Measurements from ENCODE around the gene LAMA2. TPM values are rescaled to one million over a fixed set of nuclear protein-coding genes. Genes with fewer than 3 reads are reported as not detected.

Gene LAMA2
- total RNA-seq, 2 donors from 2014 or later: 0.28 to 0.40 TPM

- Mint-ChIP-seq H3K36me3 (ENCODE audit: low read depth) (no peaks in the 10 kb centered on the region), H3K9me3 (no peaks in the 10 kb centered on the region), H3K4me1 (no peaks in the 10 kb centered on the region), H3K4me3 (no peak overlapping the region), H3K27me3 (peaks cover 5% of the 10 kb centered on the region), H3K27ac (no peak overlapping the region)
- ATAC-seq (replicated peaks): no peak
These were observed 309.6 kb downstream of the LAMA2 start for GRCh38 chr6:129192458-129192989.

- Mint-ChIP-seq H3K27me3 (peaks cover 5% of the 10 kb centered on the region), H3K4me1 (no peaks in the 10 kb centered on the region), H3K9me3 (no peaks in the 10 kb centered on the region), H3K27ac (no peak overlapping the region), H3K4me3 (no peak overlapping the region), H3K36me3 (ENCODE audit: low read depth) (no peaks in the 10 kb centered on the region)
- no peak for ATAC-seq (replicated peaks)
These were observed 311.5 kb downstream of the LAMA2 start for GRCh38 chr6:129194306-129194941.

- H3K27me3 Mint-ChIP-seq: no peaks in the 10 kb centered on the region
- H3K27ac Mint-ChIP-seq: no peak overlapping the region
- no peaks in the 10 kb centered on the region for H3K9me3 Mint-ChIP-seq
- no peaks in the 10 kb centered on the region for H3K4me1 Mint-ChIP-seq
- ATAC-seq (replicated peaks): no peak
- no peak overlapping the region for H3K4me3 Mint-ChIP-seq
- no peaks in the 10 kb centered on the region for H3K36me3 Mint-ChIP-seq (ENCODE audit: low read depth)
These were observed 312.2 kb downstream of the LAMA2 start for GRCh38 chr6:129195161-129195560.

GRCh38 chr6:129195643-129196042 lies 312.7 kb downstream of the LAMA2 start:
- Mint-ChIP-seq H3K27ac (no peak overlapping the region), H3K27me3 (no peaks in the 10 kb centered on the region), H3K4me1 (no peaks in the 10 kb centered on the region), H3K9me3 (no peaks in the 10 kb centered on the region), H3K4me3 (no peak overlapping the region), H3K36me3 (ENCODE audit: low read depth) (no peaks in the 10 kb centered on the region)
- no peak for ATAC-seq (replicated peaks)

- no peak for ATAC-seq (replicated peaks)
- no peaks in the 10 kb centered on the region for H3K4me1 Mint-ChIP-seq
These were observed 314.2 kb downstream of the LAMA2 start for GRCh38 chr6:129197154-129197553.

GRCh38 chr6:129200151-129200550 lies 317.2 kb downstream of the LAMA2 start:
- Mint-ChIP-seq H3K9me3 (no peaks in the 10 kb centered on the region), H3K27ac (no peak overlapping the region), H3K27me3 (no peaks in the 10 kb centered on the region), H3K4me1 (no peaks in the 10 kb centered on the region), H3K36me3 (ENCODE audit: low read depth) (no peaks in the 10 kb centered on the region), H3K4me3 (no peak overlapping the region)
- ATAC-seq (replicated peaks): no peak

More at GRCh38 chr6:129197154-129197553, 314.2 kb downstream of the LAMA2 start:
- Mint-ChIP-seq H3K9me3 (no peaks in the 10 kb centered on the region), H3K36me3 (ENCODE audit: low read depth) (no peaks in the 10 kb centered on the region), H3K4me3 (no peak overlapping the region), H3K27me3 (no peaks in the 10 kb centered on the region), H3K27ac (no peak overlapping the region)

GRCh38 chr6:129203190-129203900 lies 320.4 kb downstream of the LAMA2 start:
- H3K4me3 Mint-ChIP-seq: no peak overlapping the region
- H3K4me1 Mint-ChIP-seq: no peaks in the 10 kb centered on the region
- no peaks in the 10 kb centered on the region for H3K9me3 Mint-ChIP-seq
- peaks cover under 1% of the 10 kb centered on the region for H3K27me3 Mint-ChIP-seq
- no peaks in the 10 kb centered on the region for H3K36me3 Mint-ChIP-seq (ENCODE audit: low read depth)
- no peak for ATAC-seq (replicated peaks)
- no peak overlapping the region for H3K27ac Mint-ChIP-seq

- no peak for ATAC-seq (replicated peaks)
- no peaks in the 10 kb centered on the region for H3K36me3 Mint-ChIP-seq (ENCODE audit: low read depth)
These were observed 323.9 kb downstream of the LAMA2 start for GRCh38 chr6:129206821-129207220.

GRCh38 chr6:129207832-129208231 lies 324.9 kb downstream of the LAMA2 start:
- peaks cover 3% of the 10 kb centered on the region for H3K27me3 Mint-ChIP-seq
- H3K4me1 Mint-ChIP-seq: no peaks in the 10 kb centered on the region
- H3K36me3 Mint-ChIP-seq (ENCODE audit: low read depth): no peaks in the 10 kb centered on the region
- no peak overlapping the region for H3K4me3 Mint-ChIP-seq
- ATAC-seq (replicated peaks): no peak
- no peaks in the 10 kb centered on the region for H3K9me3 Mint-ChIP-seq
- no peak overlapping the region for H3K27ac Mint-ChIP-seq

More at GRCh38 chr6:129206821-129207220, 323.9 kb downstream of the LAMA2 start:
- no peaks in the 10 kb centered on the region for H3K9me3 Mint-ChIP-seq
- no peak overlapping the region for H3K4me3 Mint-ChIP-seq
- no peaks in the 10 kb centered on the region for H3K4me1 Mint-ChIP-seq
- peaks cover 3% of the 10 kb centered on the region for H3K27me3 Mint-ChIP-seq
- no peak overlapping the region for H3K27ac Mint-ChIP-seq

- Mint-ChIP-seq H3K27ac (no peak overlapping the region), H3K27me3 (peaks cover 3% of the 10 kb centered on the region), H3K36me3 (ENCODE audit: low read depth) (no peaks in the 10 kb centered on the region), H3K9me3 (no peaks in the 10 kb centered on the region), H3K4me1 (no peaks in the 10 kb centered on the region), H3K4me3 (no peak overlapping the region)
- ATAC-seq (replicated peaks): no peak
These were observed 325.6 kb downstream of the LAMA2 start for GRCh38 chr6:129208415-129209034.

GRCh38 chr6:129209355-129209754 lies 326.4 kb downstream of the LAMA2 start:
- H3K4me1 Mint-ChIP-seq: no peaks in the 10 kb centered on the region
- H3K27me3 Mint-ChIP-seq: peaks cover 3% of the 10 kb centered on the region
- no peak for ATAC-seq (replicated peaks)
- no peaks in the 10 kb centered on the region for H3K36me3 Mint-ChIP-seq (ENCODE audit: low read depth)
- no peak overlapping the region for H3K4me3 Mint-ChIP-seq
- H3K27ac Mint-ChIP-seq: no peak overlapping the region
- no peaks in the 10 kb centered on the region for H3K9me3 Mint-ChIP-seq

- Mint-ChIP-seq H3K36me3 (ENCODE audit: low read depth) (no peaks in the 10 kb centered on the region), H3K4me3 (no peak overlapping the region), H3K9me3 (no peaks in the 10 kb centered on the region), H3K27me3 (peaks cover 3% of the 10 kb centered on the region), H3K4me1 (no peaks in the 10 kb centered on the region), H3K27ac (no peak overlapping the region)
- ATAC-seq (replicated peaks): no peak
These were observed 327.7 kb downstream of the LAMA2 start for GRCh38 chr6:129210684-129211083.

- no peak overlapping the region for H3K4me3 Mint-ChIP-seq
- H3K27me3 Mint-ChIP-seq: peaks cover 3% of the 10 kb centered on the region
- no peaks in the 10 kb centered on the region for H3K4me1 Mint-ChIP-seq
- no peak for ATAC-seq (replicated peaks)
- no peaks in the 10 kb centered on the region for H3K36me3 Mint-ChIP-seq (ENCODE audit: low read depth)
- no peaks in the 10 kb centered on the region for H3K9me3 Mint-ChIP-seq
- no peak overlapping the region for H3K27ac Mint-ChIP-seq
These were observed 328.7 kb downstream of the LAMA2 start for GRCh38 chr6:129211626-129212025.

GRCh38 chr6:129212081-129212480 lies 329.1 kb downstream of the LAMA2 start:
- H3K4me3 Mint-ChIP-seq: no peak overlapping the region
- no peaks in the 10 kb centered on the region for H3K9me3 Mint-ChIP-seq
- H3K27ac Mint-ChIP-seq: no peak overlapping the region
- ATAC-seq (replicated peaks): no peak
- H3K36me3 Mint-ChIP-seq (ENCODE audit: low read depth): no peaks in the 10 kb centered on the region
- no peaks in the 10 kb centered on the region for H3K4me1 Mint-ChIP-seq
- peaks cover 3% of the 10 kb centered on the region for H3K27me3 Mint-ChIP-seq

- Mint-ChIP-seq H3K27ac (no peak overlapping the region), H3K4me1 (no peaks in the 10 kb centered on the region), H3K27me3 (no peaks in the 10 kb centered on the region), H3K9me3 (no peaks in the 10 kb centered on the region), H3K36me3 (ENCODE audit: low read depth) (no peaks in the 10 kb centered on the region), H3K4me3 (no peak overlapping the region)
- ATAC-seq (replicated peaks): no peak
These were observed 332.3 kb downstream of the LAMA2 start for GRCh38 chr6:129215246-129215645.
